ENCODE results near the gene TRPM5.

TRPM5 gene

GRCh38 chr11:2434506-2435255 is 9.6 kb downstream of the TRPM5 start:
- Histone ChIP-seq H3K4me3 (no peak overlapping the region), H3K27ac (no peak overlapping the region)
- no peak for TF ChIP-seq CTCF (IDR thresholded peaks at IDR 0.05)
- DNase-seq (ENCODE audit: low spot score), result no peak

- TF ChIP-seq CTCF (IDR thresholded peaks at IDR 0.05), result no peak
- no peak overlapping the region for H3K4me3 ChIP-seq
- H3K27ac ChIP-seq, result no peak overlapping the region
- no peak for DNase-seq (ENCODE audit: low spot score)
Observed at GRCh38 chr11:2434008-2434407, 10.3 kb downstream of the TRPM5 start.

- TF ChIP-seq CTCF (IDR thresholded peaks at IDR 0.05), result no peak
- no peak for DNase-seq (ENCODE audit: low spot score)
- H3K27ac ChIP-seq, result no peak overlapping the region
- no peak overlapping the region for H3K4me3 ChIP-seq
Observed at GRCh38 chr11:2433106-2433925, 11.0 kb downstream of the TRPM5 start.

- Histone ChIP-seq H3K4me3 (no peak overlapping the region), H3K27ac (no peak overlapping the region)
- no peak for DNase-seq (ENCODE audit: low spot score)
- TF ChIP-seq CTCF (IDR thresholded peaks at IDR 0.05), result no peak
Observed at GRCh38 chr11:2432628-2433071, 11.7 kb downstream of the TRPM5 start.

GRCh38 chr11:2432171-2432621 is 12.1 kb downstream of the TRPM5 start:
- no peak for DNase-seq (ENCODE audit: low spot score)
- no peak overlapping the region for H3K27ac ChIP-seq
- no peak for TF ChIP-seq CTCF (IDR thresholded peaks at IDR 0.05)
- no peak overlapping the region for H3K4me3 ChIP-seq

- no peak for TF ChIP-seq CTCF (IDR thresholded peaks at IDR 0.05)
- Histone ChIP-seq H3K27ac (no peak overlapping the region), H3K4me3 (no peak overlapping the region)
- no peak for DNase-seq (ENCODE audit: low spot score)
Observed at GRCh38 chr11:2431395-2431794, 12.9 kb downstream of the TRPM5 start.

All from coronary artery (tissue), 2 donors.